A549 (cell line): ENCODE measurements around the gene L3MBTL1. TPM values are rescaled to one million over a fixed set of nuclear protein-coding genes. Genes with fewer than 3 reads are reported as not detected.

ENCODE experiments used
- ATAC-seq, 2 experiments: fragments of 200-7000 bp in 1 of 2; fragments of >200 bp in 1 of 2; cut with Nextera tagmentation in 1 of 2; cut with Tn5 transposase in 1 of 2; 3 replicates each; pipeline versions ENCODE4 v1.8.0 to v1.9.1; 2018 to 2020; ENCODE audit warnings: mild to moderate bottlenecking in 1 of 2, moderate library complexity in 1 of 2
- CTCF ChIA-PET: fragments of 300-600 bp; sonication (Branson Sonifier 250); formaldehyde crosslinking; extraction: SDS; loops from one replicate; lab custom pipeline; 2021; ENCODE audit warnings: antibody characterized with exemption, inconsistent platforms; lab: Yijun Ruan, JAX
- POLR2A ChIA-PET: fragments of 350-600 bp; formaldehyde crosslinking; extraction: SDS; loops from one replicate; lab custom pipeline; 2021; ENCODE audit warnings: antibody characterized with exemption, inconsistent platforms; lab: Yijun Ruan, JAX
- DNase-seq, 2 experiments: peaks; one replicate each; pipeline versions ENCODE4 v3.0.0 to v3.0.0-alpha.2; 2011 to 2016; ENCODE audit warnings: low read depth in 1 of 2, low spot score in 1 of 2
- FAIRE-seq: peaks from 2 replicates; lab custom pipeline; 2011; peaks lifted over from hg19 to GRCh38; lab: Jason Lieb, UNC
- H3K27ac ChIP-seq, 2 experiments: fragments of >200 bp; sonication (Bioruptor Twin); formaldehyde crosslinking; 3 replicates each; pipeline ENCODE4 v1.5.1; 2016 to 2017
- H3K4me1 ChIP-seq: fragments of >200 bp; sonication (Bioruptor Twin); formaldehyde crosslinking; 3 replicates; pipeline ENCODE4 v1.6.1; 2016
- H3K4me2 ChIP-seq: fragments of >200 bp; sonication (Bioruptor Twin); formaldehyde crosslinking; 3 replicates; pipeline ENCODE4 v1.6.1; 2016
- H3K4me3 ChIP-seq: fragments of >200 bp; sonication (Bioruptor Twin); formaldehyde crosslinking; 3 replicates; pipeline ENCODE4 v1.5.1; 2016
- H3K9me3 ChIP-seq: fragments of >200 bp; sonication (Bioruptor Twin); formaldehyde crosslinking; 3 replicates; pipeline ENCODE4 v1.6.1; 2016
- FOSB ChIP-seq: fragments of 250-450 bp; sonication (Bioruptor Pico); IDR thresholded peaks from 2 replicates; pipeline ENCODE4 v1.5.0; 2020; ENCODE audit warnings: mild to moderate bottlenecking, moderate library complexity
- HOXA7 ChIP-seq: fragments of 250-450 bp; sonication (Bioruptor Pico); IDR thresholded peaks from 2 replicates; pipeline ENCODE4 v1.5.0; 2020; ENCODE audit warnings: mild to moderate bottlenecking, moderate library complexity
- HOXB13 ChIP-seq: fragments of 250-450 bp; sonication (Bioruptor Pico); IDR thresholded peaks from 2 replicates; pipeline ENCODE4 v1.5.0; 2020; ENCODE audit warnings: low read depth, mild to moderate bottlenecking, moderate library complexity
- JUN ChIP-seq, 2 experiments: fragments of >200 bp; sonication (Bioruptor Twin); formaldehyde crosslinking; IDR thresholded peaks; 2 replicates in 1 of 2; 3 replicates in 1 of 2; pipeline ENCODE4 v1.6.1; 2016 to 2017
- KDM1A ChIP-seq: fragments of 200-600 bp; sonication (generic); IDR thresholded peaks from 2 replicates; pipeline ENCODE4 v1.6.1; 2016; ENCODE audit warnings: low read depth, mild to moderate bottlenecking
- PHF8 ChIP-seq: fragments of 200-600 bp; sonication (generic); IDR thresholded peaks from 2 replicates; pipeline ENCODE4 v1.6.1; 2016; ENCODE audit warnings: low read depth, mild to moderate bottlenecking, antibody characterized with exemption, moderate library complexity, borderline replicate concordance
- POLR2AphosphoS2 ChIP-seq: conservative IDR thresholded peaks from 2 replicates; pipeline ENCODE4 v1.6.1; 2012; ENCODE audit warnings: low read length, improper control_type of control experiment, inconsistent platforms
- RARB ChIP-seq: fragments of 250-450 bp; sonication (Bioruptor Pico); IDR thresholded peaks from 2 replicates; pipeline ENCODE4 v1.8.0; 2021; ENCODE audit warnings: mild to moderate bottlenecking, moderate library complexity
- TFCP2L1 ChIP-seq: fragments of 250-450 bp; sonication (Bioruptor Pico); IDR thresholded peaks from 2 replicates; pipeline ENCODE4 v1.5.0; 2021; ENCODE audit warnings: mild to moderate bottlenecking
- TP53 ChIP-seq: fragments of 250-450 bp; sonication (Bioruptor Pico); IDR thresholded peaks from 2 replicates; pipeline ENCODE4 v1.5.0; 2021; ENCODE audit warnings: mild to moderate bottlenecking, moderate library complexity
- WGBS: methylation state at CpG from one replicate; pipeline ENCODE4 v1.1.6; 2017; ENCODE audit errors: missing lambda C conversion rate; 5-methylcytosine and 5-hydroxymethylcytosine counted together
- polyA plus RNA-seq, 4 experiments: library from polyadenylated mRNA; depleted of rRNA in 3 of 4; stranded (reverse); fragments of >200 nt; fragmentation: RNase III in 1 of 4; extraction: RNeasy Plus Mini Kit Qiagen cat#74134 plus additional on column Dnase treatment in 1 of 4; gene quantifications; 2 replicates in 3 of 4; 3 replicates in 1 of 4; pipeline ENCODE4 v1.2.3, GENCODE V29; 2011 to 2017
- TF ChIP-seq, protein P1 (sequence below): fragments of 200-600 bp; sonication (generic); IDR thresholded peaks from 2 replicates; pipeline ENCODE4 v1.6.1; 2016; ENCODE audit warnings: antibody characterized with exemption, mild to moderate bottlenecking, moderate library complexity
- TF ChIP-seq, protein P2 (sequence below): fragments of 250-450 bp; sonication (Bioruptor Pico); IDR thresholded peaks from 2 replicates; pipeline ENCODE4 v1.5.0; 2020; ENCODE audit warnings: low read depth, mild to moderate bottlenecking, moderate library complexity
- TF ChIP-seq, protein P3 (sequence below): fragments of 250-450 bp; sonication (Bioruptor Pico); IDR thresholded peaks from 2 replicates; pipeline ENCODE4 v1.5.0; 2021; ENCODE audit warnings: mild to moderate bottlenecking, moderate library complexity, borderline replicate concordance
- TF ChIP-seq, protein P4 (sequence below): fragments of >200 bp; sonication (Bioruptor Twin); formaldehyde crosslinking; IDR thresholded peaks from 3 replicates; pipeline ENCODE4 v1.6.1; 2016

L3MBTL1 gene
- polyA plus RNA-seq, 2 of the 4 experiments (the other 2 are of a cell fraction): 2.5 to 3.8 TPM

DNA sequence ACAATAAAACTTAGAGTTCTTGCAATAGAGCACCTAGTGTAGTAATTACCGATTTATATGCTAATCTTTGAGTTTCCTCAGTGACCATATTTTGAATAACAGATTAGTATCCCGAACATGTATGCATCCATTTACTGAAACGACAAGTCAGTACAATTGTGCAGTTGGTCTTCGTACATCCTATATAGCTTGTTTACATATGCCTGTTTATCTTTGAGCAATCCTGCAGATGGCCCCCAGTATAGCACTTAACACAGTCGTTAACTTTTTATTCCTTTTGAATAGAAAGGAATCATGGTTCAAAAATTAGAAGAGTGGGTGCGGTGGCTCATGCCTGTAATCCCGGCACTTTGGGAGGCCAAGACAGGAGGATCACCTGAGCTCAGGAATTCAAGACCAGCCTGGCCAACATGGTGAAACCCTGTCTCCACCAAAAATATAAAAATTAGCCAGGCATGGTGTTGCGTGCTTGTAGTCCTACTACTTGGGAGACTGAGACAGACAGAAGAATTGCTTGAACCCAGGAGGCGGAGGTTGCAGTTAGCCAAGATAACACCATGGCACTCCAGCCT is 43.2 kb upstream of the L3MBTL1 start:
- POLR2A ChIA-PET: no interaction called here
- FAIRE-seq: no peak

DNA sequence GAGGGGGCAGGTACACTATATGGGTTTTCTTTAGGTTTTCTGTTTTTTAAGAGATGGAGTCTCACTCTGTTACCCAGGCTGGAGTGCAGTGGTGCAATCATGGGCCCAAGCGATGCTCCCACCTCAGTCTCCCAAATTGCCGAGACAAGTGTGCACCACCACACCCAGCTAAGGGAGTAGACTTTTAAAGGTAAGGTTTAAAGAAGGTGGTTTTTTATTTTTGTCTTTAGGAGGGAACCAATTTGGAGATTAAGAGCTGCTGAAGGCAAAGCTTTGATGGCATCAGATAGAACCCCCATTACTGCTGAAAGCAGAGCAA is 41.9 kb upstream of the L3MBTL1 start:
- no peaks in the 10 kb centered on the region for H3K9me3 ChIP-seq
- no peak overlapping the region for H3K4me3 ChIP-seq
- H3K27ac ChIP-seq: no peak overlapping the region
- peaks cover 6% of the 10 kb centered on the region; the same call in 1 of the 3 replicates for H3K4me1 ChIP-seq
- POLR2A ChIA-PET: interaction anchor here (0.9 to 1.9 kb wide), 3 partner anchors 8 to 16 kb away, joined by 3 to 10 read pairs (median 3); no protein-coding TSS in a partner anchor
- WGBS: 95% methylated on average over 2 of the region's 2 CpGs
- CTCF ChIA-PET: interaction anchor here (1.1 kb wide), 1 partner anchor 16 kb away, joined by 3 read pairs; no protein-coding TSS in a partner anchor
- TF ChIP-seq KDM1A (no peak), HOXA7 (0 out of 2 replicates have a peak, but pooled peaks have one; percentile 9)
- TF ChIP-seq, all 56 proteins: peak for 1
- no peak overlapping the region for H3K4me2 ChIP-seq
- FAIRE-seq (no peak), ATAC-seq (peak in 1 of 2 experiments; percentile 29; a peak in 3 of 6 replicates), DNase-seq (no peak)

More for the DNA sequence above, 43.2 kb upstream of the L3MBTL1 start:
- Histone ChIP-seq H3K27ac (no peak overlapping the region), H3K4me3 (no peak overlapping the region), H3K4me1 (peaks cover 16% of the 10 kb centered on the region; the same call in 2 of the 3 replicates), H3K4me2 (no peak overlapping the region), H3K9me3 (no peaks in the 10 kb centered on the region)
- no peak for DNase-seq
- WGBS: 87% methylated on average over 9 of the region's 9 CpGs
- no peak; a peak in 1 of 6 replicates for ATAC-seq
- TF ChIP-seq JUN (IDR thresholded peaks at IDR 0.05): 0 out of 5 replicates have a peak, but pooled peaks of 1 of the 2 experiments have one; percentile 8
- peak; percentile 76 for TF ChIP-seq RARB
- peak; percentile 79 for TF ChIP-seq FOSB (CRISPR knock-in tag)
- TF ChIP-seq, protein P1, sequence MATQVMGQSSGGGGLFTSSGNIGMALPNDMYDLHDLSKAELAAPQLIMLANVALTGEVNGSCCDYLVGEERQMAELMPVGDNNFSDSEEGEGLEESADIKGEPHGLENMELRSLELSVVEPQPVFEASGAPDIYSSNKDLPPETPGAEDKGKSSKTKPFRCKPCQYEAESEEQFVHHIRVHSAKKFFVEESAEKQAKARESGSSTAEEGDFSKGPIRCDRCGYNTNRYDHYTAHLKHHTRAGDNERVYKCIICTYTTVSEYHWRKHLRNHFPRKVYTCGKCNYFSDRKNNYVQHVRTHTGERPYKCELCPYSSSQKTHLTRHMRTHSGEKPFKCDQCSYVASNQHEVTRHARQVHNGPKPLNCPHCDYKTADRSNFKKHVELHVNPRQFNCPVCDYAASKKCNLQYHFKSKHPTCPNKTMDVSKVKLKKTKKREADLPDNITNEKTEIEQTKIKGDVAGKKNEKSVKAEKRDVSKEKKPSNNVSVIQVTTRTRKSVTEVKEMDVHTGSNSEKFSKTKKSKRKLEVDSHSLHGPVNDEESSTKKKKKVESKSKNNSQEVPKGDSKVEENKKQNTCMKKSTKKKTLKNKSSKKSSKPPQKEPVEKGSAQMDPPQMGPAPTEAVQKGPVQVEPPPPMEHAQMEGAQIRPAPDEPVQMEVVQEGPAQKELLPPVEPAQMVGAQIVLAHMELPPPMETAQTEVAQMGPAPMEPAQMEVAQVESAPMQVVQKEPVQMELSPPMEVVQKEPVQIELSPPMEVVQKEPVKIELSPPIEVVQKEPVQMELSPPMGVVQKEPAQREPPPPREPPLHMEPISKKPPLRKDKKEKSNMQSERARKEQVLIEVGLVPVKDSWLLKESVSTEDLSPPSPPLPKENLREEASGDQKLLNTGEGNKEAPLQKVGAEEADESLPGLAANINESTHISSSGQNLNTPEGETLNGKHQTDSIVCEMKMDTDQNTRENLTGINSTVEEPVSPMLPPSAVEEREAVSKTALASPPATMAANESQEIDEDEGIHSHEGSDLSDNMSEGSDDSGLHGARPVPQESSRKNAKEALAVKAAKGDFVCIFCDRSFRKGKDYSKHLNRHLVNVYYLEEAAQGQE: peak; percentile 11; the same call in 1 of the 2 replicates
- peak; percentile 87 for TF ChIP-seq POLR2AphosphoS2
- TF ChIP-seq, protein P2, sequence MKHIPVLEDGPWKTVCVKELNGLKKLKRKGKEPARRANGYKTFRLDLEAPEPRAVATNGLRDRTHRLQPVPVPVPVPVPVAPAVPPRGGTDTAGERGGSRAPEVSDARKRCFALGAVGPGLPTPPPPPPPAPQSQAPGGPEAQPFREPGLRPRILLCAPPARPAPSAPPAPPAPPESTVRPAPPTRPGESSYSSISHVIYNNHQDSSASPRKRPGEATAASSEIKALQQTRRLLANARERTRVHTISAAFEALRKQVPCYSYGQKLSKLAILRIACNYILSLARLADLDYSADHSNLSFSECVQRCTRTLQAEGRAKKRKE (CRISPR knock-in tag): no peak
- peak; percentile 13; the same call in 1 of the 2 replicates for TF ChIP-seq TFCP2L1 (CRISPR knock-in tag)
- no peak for TF ChIP-seq PHF8
- TF ChIP-seq TP53 (CRISPR knock-in tag): peak; percentile 84; the same call in 1 of the 2 replicates
- TF ChIP-seq, protein P3, sequence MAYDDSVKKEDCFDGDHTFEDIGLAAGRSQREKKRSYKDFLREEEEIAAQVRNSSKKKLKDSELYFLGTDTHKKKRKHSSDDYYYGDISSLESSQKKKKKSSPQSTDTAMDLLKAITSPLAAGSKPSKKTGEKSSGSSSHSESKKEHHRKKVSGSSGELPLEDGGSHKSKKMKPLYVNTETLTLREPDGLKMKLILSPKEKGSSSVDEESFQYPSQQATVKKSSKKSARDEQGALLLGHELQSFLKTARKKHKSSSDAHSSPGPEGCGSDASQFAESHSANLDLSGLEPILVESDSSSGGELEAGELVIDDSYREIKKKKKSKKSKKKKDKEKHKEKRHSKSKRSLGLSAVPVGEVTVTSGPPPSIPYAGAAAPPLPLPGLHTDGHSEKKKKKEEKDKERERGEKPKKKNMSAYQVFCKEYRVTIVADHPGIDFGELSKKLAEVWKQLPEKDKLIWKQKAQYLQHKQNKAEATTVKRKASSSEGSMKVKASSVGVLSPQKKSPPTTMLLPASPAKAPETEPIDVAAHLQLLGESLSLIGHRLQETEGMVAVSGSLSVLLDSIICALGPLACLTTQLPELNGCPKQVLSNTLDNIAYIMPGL (CRISPR knock-in tag): peak; percentile 32; the same call in 1 of the 2 replicates
- CTCF ChIA-PET: no interaction called here

DNA sequence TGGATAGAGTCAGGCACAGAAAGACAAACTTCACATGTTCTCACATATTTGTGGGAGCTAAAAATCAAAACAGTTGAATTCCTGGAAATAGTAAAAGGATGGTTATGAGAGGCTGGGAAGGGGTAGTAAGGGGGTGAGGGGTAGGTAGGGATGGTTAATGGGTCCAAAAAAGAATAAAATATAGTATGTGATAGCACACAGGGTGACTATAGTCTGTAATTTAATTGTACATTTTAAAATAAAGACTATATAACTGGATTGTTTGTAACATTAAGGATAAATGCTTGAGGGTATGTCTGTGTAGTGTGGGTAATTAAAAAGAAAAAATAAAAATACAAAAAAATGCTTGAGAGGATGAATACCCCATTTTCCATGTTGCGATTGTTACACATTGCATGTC is 39.9 kb upstream of the L3MBTL1 start:
- 0 out of 6 replicates have a peak, but pooled peaks of 1 of the 2 experiments have one; percentile 1 for ATAC-seq
- no peaks in the 10 kb centered on the region for H3K9me3 ChIP-seq
- CTCF ChIA-PET: interaction anchor here (0.5 kb wide), 1 partner anchor 13 kb away, joined by 3 read pairs; no protein-coding TSS in a partner anchor
- DNase-seq: no peak
- H3K4me1 ChIP-seq: no peaks in the 10 kb centered on the region
- FAIRE-seq: no peak
- POLR2A ChIA-PET: interaction anchor here (0.7 kb wide), 1 partner anchor 10 kb away, joined by 7 read pairs; no protein-coding TSS in a partner anchor
- WGBS: 94% methylated on average over 1 of the region's 1 CpG
- no peak overlapping the region for H3K27ac ChIP-seq
- TF ChIP-seq JUN (IDR thresholded peaks at IDR 0.05): no peak
- TF ChIP-seq HOXB13: no peak
- TF ChIP-seq, protein P4, sequence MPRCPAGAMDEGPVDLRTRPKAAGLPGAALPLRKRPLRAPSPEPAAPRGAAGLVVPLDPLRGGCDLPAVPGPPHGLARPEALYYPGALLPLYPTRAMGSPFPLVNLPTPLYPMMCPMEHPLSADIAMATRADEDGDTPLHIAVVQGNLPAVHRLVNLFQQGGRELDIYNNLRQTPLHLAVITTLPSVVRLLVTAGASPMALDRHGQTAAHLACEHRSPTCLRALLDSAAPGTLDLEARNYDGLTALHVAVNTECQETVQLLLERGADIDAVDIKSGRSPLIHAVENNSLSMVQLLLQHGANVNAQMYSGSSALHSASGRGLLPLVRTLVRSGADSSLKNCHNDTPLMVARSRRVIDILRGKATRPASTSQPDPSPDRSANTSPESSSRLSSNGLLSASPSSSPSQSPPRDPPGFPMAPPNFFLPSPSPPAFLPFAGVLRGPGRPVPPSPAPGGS: no peak
- TF ChIP-seq, all 56 proteins: peak for 0
- no peak overlapping the region for H3K4me2 ChIP-seq
- H3K4me3 ChIP-seq: no peak overlapping the region
